Measurements from ENCODE around the gene CLMP.
"Not testable (repeated sequence)": the region's sequence is repeated elsewhere in the genome, so short reads cannot be mapped to it uniquely, and the experiment has no call there.

Gene CLMP

DNA sequence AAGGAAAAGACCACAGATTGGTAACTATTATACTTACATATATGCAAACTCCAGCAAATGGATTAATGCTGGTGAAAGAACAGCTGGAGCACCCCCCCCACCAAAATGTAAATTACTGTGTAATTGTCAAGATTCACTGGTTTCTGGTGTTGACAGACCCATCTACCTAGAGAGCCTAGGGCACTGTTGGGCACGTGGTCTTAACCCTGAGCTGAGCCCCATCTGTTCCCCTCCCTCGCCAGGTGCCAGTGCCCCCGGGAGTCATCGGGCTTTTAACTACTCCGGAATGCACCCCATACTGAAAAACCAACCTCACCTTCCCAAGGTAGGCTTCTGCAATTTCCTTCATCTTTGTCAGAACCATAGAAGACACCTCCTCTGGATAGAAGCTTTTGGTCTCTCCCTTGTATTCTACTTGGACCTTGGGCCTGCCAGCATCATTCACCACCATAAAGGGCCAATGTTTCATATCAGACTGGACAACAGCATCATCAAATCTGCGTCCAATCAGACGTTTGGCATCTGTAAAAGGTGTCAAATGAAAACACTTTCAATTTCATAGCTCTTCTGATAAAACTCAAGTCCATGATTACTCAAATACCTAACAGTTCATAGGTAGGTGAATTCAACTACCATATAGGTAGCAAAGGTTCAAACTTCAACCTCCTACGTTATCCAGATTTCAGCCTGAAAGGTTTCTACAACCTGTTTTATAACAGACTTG lies 134.6 kb downstream of the CLMP start:
- TF ChIP-seq, protein P1, sequence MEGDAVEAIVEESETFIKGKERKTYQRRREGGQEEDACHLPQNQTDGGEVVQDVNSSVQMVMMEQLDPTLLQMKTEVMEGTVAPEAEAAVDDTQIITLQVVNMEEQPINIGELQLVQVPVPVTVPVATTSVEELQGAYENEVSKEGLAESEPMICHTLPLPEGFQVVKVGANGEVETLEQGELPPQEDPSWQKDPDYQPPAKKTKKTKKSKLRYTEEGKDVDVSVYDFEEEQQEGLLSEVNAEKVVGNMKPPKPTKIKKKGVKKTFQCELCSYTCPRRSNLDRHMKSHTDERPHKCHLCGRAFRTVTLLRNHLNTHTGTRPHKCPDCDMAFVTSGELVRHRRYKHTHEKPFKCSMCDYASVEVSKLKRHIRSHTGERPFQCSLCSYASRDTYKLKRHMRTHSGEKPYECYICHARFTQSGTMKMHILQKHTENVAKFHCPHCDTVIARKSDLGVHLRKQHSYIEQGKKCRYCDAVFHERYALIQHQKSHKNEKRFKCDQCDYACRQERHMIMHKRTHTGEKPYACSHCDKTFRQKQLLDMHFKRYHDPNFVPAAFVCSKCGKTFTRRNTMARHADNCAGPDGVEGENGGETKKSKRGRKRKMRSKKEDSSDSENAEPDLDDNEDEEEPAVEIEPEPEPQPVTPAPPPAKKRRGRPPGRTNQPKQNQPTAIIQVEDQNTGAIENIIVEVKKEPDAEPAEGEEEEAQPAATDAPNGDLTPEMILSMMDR (IDR thresholded peaks at IDR 0.05; ENCODE audit: low read length, missing control alignments), result no peak
- DNase-seq (ENCODE audit: low read depth), result no peak

DNA sequence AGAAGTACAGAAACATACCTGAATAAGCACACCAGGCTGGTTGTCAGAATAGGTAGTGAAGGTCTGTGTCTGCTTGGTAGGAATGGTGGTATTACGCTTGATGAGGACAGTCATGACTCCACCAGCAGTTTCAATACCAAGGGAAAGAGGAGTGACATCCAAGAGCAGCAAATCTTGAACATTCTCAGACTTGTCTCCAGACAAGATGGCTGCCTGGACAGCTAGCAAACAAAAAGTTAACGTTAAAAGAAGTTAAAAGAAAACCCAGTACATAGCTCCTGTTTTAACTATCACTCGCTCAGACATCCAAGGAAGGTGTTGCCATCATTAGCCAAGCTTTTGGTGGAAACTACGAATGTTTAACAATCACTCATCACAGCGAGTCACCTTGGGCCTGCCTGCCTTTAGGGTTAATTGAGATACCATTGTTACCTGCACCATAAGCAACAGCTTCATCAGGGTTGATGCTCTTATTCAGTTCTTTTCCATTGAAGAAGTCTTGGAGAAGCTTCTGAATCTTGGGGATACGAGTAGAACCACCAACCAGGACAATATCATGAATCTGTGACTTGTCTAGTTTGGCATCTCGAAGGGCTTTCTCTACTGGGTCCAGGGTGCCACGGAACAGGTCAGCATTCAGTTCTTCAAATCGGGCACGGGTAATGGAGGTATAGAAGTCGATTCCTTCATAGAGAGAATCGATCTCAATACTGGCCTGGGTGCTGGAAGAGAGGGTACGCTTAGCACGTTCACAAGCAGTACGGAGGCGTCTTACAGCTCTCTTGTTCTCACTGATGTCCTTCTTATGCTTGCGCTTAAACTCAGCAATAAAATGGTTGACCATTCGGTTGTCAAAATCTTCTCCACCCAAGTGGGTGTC lies 135.8 kb downstream of the CLMP start:
- not testable (repeated sequence) for DNase-seq (ENCODE audit: low read depth)
- peak overlapping the region; percentile 96 for H3K4me3 ChIP-seq (replicated peaks; ENCODE audit: low read depth, low read length)

More for the DNA sequence above, 134.6 kb downstream of the CLMP start:
- H3K4me3 ChIP-seq (replicated peaks; ENCODE audit: low read depth, low read length), result peak overlapping the region; percentile 96

DNA sequence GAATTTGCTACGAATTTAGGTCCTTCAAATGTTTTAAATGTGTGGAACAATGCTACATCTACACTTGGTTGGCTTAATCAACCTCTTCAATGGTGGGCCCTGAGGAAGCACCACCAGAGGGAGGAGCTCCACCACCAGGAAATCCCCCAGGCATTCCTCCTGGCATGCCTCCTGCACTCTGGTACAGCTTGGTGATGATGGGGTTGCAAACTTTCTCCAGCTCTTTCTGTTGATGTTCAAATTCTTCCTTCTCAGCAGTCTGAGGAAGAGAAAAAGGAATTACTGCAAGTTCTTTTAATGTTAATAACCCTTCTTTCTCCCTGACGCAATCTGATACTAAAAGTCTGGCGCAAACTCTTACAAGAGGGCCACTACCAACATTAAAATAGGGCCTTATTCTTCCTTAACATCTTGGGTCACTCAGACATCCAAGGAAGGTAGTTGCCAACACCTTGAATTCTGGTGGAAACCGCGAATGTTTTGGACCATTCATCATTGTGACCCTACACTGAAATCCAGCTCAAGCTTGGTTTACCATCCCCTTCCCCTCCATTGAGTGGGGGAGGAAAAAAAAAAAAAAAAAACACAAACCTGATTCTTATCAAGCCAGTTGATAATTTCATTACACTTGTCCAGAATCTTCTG lies 137.3 kb downstream of the CLMP start:
- TF ChIP-seq, protein P1 (IDR thresholded peaks at IDR 0.05; ENCODE audit: low read length, missing control alignments), result no peak
- H3K4me3 ChIP-seq (replicated peaks; ENCODE audit: low read depth, low read length), result no peak overlapping the region
- no peak for DNase-seq (ENCODE audit: low read depth)

DNA sequence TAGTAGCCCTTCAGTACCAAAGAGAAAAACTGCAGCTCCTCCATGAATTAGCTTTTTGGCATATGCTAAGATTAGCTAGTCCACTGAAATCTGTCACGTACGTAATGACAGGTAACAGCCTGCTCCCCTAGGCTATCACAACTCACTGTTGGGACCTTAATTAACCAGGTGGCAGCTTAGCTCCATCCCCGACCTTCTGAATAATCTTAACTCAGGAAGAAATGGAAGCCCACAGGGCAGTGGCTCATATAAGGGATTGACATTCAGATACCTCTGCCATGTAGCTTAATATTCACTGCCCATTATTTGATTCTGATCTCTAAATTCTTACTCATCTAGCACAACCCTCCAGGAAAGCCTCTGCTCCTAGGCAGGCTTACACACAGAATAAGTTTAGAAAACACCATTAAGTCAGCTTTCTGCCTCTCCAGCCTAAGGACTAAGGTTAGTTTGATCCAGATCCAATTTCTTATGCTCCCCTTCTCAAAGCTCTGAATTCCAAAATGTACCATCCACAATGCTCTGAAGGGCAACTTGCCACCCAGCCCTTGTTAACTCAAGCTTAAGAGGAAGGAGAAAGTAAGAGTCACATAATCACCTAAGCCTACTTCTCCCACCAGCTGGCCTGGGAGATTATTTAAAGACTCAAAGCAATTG lies 138.1 kb downstream of the CLMP start:
- no peak overlapping the region for H3K4me3 ChIP-seq (replicated peaks; ENCODE audit: low read depth, low read length)
- no peak for DNase-seq (ENCODE audit: low read depth)
- TF ChIP-seq, protein P1 (IDR thresholded peaks at IDR 0.05; ENCODE audit: low read length, missing control alignments), result no peak

DNA sequence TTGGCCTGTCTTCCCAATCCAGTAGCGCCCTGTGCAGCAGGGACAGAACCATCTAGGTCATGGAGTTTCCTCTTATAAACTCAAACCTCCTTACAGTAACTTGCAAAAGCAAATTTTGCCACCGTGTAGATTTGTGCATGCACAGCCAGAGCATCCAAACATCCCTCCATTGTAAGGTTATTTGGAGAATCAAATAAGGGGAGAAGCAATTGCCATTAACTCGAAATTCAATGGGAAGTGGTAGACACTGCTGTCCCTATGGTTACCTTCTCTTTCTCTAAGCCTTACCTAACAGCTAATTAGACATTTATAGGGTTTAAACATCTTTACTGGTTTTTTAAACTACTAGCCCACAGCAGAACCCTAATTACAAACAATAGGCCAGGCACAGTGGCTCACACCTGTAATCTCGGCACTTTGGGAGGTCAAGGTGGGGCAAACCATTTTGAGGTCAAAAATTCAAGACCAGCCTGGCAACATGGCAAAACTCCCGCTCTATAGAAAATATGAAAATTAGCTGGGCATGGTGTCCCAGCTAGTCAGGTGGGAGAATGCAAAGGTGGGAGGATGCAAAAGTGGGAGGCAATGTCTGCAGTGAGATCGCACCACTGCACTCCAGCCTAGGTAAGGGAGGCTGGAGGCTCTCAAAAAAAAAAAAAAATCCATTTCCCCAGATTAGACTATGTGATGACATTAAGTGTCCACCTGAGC lies 139.7 kb downstream of the CLMP start:
- no peak for DNase-seq (ENCODE audit: low read depth)
- no peak overlapping the region for H3K4me3 ChIP-seq (replicated peaks; ENCODE audit: low read depth, low read length)

DNA sequence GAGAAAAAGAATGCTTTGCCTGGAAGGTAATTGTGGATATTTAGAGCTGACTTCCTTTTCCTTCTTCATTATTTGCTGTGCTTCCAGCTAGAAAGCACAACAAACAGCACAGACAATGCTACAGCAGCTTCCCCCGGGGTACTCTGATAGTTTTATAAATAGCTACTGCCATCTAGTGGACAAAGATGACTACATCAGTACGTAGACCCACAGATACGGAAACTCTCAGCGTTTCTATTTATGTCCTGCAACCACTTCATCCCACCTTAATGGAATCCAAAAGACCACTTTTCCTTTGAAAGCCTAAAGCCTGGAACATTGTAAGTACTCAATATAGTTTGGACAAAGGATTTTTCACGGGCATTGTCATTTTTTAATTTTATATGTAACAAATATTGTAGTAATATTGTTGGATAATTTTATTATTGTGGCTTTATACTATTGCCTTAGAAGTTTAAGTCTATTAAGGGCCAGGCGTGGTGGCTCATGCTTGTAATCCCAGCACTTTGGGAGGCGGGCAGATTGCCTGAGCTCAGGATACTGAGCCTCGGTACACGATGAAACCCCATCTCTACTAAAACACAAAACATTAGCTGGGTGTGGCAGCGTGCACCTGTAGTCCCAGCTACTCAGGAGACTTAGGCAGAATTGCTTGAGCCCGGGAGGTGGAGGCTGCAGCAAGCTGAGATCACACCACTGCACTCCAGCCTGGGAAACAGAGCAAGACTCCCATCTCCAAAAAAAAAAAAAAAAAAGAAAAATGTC lies 140.6 kb downstream of the CLMP start:
- TF ChIP-seq, protein P1 (IDR thresholded peaks at IDR 0.05; ENCODE audit: low read length, missing control alignments), result peak; percentile 68
- no peak overlapping the region for H3K4me3 ChIP-seq (replicated peaks; ENCODE audit: low read depth, low read length)
- DNase-seq (ENCODE audit: low read depth), result peak; percentile 83

More for the DNA sequence above, 139.7 kb downstream of the CLMP start:
- TF ChIP-seq, protein P1 (IDR thresholded peaks at IDR 0.05; ENCODE audit: low read length, missing control alignments), result no peak

Data from fibroblast of pulmonary artery (primary cell).